GM12864 (cell line): ENCODE measurements around the gene ULK4.

ENCODE experiments used
- DNase-seq: peaks from one replicate; pipeline ENCODE4 v3.0.0-alpha.2; 2011; ENCODE audit warnings: low read depth
- H3K4me3 ChIP-seq: 2 replicates; pipeline ENCODE4 v1.5.1; 2011; ENCODE audit warnings: mild to moderate bottlenecking, low read depth, low read length, control low read depth
- TF ChIP-seq, protein P1 (sequence below): IDR thresholded peaks from 2 replicates; pipeline ENCODE4 v1.5.1; 2011; ENCODE audit warnings: low read depth, mild to moderate bottlenecking, moderate library complexity, low read length, control low read depth, inconsistent platforms; ENCODE audit errors: missing control alignments

Gene ULK4

DNA sequence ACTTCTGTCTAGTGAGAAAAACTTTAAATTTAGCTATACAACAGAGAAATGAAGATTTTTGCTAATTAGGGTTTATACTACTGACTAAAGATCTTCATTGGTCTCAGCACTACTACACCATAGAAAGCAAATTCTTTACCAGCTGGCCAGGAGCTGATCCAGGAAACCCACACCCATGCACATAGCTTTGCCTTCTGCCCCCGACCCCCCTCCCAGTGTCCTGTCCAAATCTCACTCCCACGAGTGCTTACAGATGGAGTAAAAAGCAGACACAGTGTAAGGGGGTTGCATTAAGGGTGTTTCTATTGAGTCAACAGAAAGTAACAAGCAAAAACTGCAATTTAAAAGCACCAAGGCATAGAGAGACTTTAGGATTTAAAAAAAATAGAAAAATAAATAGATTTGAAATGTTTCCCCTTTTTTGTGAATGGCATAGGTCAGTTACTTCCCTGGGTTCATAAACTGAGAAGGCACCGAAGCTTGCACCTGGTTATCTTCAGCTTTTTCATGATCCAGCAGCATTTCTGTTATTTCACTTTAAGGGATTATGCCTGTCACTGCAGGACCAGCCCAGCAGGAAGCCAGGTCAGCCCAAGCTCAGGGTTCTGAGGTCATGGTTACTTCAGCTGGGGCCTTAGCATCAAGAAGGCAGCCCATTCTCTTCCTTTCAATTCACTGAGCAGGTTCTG, 638.3 kb downstream of the ULK4 start:
- TF ChIP-seq, protein P1, sequence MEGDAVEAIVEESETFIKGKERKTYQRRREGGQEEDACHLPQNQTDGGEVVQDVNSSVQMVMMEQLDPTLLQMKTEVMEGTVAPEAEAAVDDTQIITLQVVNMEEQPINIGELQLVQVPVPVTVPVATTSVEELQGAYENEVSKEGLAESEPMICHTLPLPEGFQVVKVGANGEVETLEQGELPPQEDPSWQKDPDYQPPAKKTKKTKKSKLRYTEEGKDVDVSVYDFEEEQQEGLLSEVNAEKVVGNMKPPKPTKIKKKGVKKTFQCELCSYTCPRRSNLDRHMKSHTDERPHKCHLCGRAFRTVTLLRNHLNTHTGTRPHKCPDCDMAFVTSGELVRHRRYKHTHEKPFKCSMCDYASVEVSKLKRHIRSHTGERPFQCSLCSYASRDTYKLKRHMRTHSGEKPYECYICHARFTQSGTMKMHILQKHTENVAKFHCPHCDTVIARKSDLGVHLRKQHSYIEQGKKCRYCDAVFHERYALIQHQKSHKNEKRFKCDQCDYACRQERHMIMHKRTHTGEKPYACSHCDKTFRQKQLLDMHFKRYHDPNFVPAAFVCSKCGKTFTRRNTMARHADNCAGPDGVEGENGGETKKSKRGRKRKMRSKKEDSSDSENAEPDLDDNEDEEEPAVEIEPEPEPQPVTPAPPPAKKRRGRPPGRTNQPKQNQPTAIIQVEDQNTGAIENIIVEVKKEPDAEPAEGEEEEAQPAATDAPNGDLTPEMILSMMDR: no peak
- no peak for DNase-seq
- H3K4me3 ChIP-seq: no peak overlapping the region

DNA sequence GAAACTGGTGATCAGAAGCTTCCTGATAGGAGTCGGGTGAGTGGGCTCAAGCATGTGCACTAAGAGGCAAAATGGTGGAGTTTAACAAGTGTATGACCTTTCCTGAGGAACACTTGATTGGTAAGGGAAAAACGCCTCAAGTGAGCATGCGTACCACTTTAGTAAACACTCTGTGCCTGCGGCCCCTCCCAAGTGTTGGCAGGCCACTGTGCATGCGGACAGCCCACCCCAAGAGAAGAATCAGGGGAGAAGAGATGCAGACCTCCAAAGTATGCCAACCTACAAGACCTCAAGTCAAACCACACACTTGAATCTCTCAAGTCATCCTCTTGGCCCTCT, 640.3 kb downstream of the ULK4 start:
- DNase-seq: no peak
- H3K4me3 ChIP-seq: no peak overlapping the region
- TF ChIP-seq, protein P1: no peak

DNA sequence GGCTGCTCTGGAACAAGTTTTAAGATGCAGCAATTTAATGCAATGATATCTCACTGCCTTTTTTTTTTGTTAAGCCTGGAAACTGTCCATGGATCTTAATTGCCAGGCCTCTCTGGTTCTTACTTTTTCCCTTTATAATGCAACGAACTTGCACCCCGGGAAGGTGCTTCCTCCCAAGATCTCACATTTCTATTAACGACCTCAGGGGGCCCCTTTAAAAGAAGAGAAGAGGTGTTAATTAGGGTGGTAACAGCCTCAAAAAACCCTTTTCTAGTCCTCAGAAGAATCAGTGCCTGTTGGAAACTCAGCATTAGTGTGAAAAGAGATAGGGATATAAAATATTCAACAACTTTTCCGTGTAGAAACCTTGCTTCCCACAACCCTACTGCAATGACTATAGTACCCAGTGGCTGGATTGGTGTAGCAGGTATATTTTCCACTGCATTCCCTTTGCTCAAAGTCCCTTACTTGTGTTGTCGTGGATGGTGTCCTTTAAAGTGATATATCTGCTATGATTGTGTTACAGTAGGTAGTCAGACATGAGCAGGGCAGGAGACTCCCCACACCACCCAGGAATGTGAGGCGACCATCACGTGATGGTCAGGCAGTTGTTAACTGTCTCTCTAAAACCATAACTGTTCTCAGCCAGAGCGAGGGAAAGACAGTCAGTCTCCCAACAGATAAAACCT, 640.8 kb downstream of the ULK4 start:
- TF ChIP-seq, protein P1: no peak
- no peak overlapping the region for H3K4me3 ChIP-seq
- DNase-seq: no peak

DNA sequence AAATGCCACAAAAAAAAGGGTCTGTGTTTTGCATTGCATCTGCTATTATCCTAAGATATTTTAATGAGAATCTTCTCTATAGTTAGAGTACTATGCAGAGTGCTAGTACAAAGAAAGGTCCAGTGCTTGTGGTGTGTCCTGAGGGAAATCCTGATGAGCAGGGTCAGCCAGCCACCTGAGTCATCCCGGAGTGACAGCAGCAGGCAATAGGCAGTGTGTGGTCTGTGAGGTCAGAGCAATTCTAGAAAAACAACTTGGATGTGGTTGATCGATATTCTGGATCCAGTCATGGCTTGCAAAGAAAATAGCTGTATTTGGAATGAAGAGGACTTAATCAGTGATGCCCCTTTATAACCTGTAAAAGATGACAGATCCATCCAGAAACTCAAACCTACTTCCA, 643.4 kb downstream of the ULK4 start:
- TF ChIP-seq, protein P1: no peak
- DNase-seq: no peak
- no peak overlapping the region for H3K4me3 ChIP-seq

DNA sequence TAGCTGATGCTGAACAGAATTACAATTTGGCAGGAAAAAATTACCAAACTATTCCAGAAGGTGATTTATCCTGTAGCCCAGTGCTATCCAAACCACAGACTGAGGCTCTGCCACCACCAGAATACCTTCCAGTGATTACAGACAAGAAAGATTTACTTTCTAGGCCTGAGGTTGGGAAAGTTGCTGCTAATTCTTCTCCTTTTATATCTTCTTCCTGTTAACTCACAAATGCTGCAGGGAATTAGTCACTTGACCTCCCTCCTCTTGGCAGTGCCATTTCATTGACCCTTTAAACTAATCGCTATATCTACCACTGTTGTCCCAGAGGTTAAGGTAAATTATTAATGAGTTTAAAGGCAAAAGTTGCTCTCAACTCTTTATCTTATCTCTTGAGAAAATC, 644.2 kb downstream of the ULK4 start:
- DNase-seq: no peak
- TF ChIP-seq, protein P1: no peak

DNA sequence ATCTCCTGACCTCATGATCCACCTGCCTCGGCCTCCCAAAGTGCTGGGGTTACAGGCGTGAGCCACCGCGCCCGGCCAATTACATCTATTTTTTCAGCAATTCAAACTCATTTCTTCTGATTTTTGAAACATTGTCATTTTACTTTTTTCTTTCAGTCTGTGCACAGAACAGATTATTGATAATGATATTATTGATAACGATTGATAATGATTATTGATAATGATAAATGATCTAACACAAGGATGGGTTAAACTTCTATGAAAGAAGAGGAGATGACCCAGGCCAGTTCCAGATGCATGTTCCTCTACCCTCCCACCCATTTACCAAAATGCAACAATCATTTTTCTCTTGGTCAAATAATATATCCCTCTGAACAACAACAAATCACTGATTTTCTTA, 644.6 kb downstream of the ULK4 start:
- TF ChIP-seq, protein P1: no peak
- no peak overlapping the region for H3K4me3 ChIP-seq
- DNase-seq: no peak

More for the DNA sequence above, 644.2 kb downstream of the ULK4 start:
- H3K4me3 ChIP-seq: no peak overlapping the region

DNA sequence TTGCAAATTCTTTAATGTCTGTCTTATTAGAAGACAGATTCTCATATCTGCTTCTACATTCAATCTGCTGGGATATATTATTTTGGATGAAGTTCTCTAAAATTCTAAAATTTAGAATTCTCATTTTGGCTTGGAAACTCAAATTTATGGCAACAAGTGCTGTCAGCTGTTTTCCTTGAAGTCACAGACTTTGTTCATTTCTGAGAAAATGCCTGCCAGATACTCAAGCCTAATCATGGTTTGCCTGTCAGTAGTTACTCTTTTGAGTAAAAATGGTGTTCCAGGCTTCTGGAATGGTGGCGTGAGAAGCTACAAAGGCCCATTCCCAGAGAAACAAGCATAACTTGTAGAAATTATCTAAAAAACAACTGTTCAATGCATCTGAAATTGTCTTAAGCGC, 646.8 kb downstream of the ULK4 start:
- TF ChIP-seq, protein P1: no peak
- no peak overlapping the region for H3K4me3 ChIP-seq

More for the DNA sequence above, 646.8 kb downstream of the ULK4 start:
- DNase-seq: no peak
